HepG2 (cell line): Measurements from ENCODE around the gene OSBPL10. TPM values are rescaled to one million over a fixed set of nuclear protein-coding genes. Genes with fewer than 3 reads are reported as not detected.

Source experiments
- ATAC-seq: fragments of 200-7000 bp; cut with Tn5 transposase; 3 replicates; pipeline ENCODE4 v1.9.1; 2020; ENCODE audit warnings: mild to moderate bottlenecking, moderate library complexity
- BruUV-seq: library from RNA; stranded (reverse); fragments of 400-500 nt; replicated peaks from 2 replicates; lab custom pipeline; 2021; lab: Mats Ljungman, UMichigan
- CTCF ChIA-PET: fragments of 300-600 bp; formaldehyde crosslinking; extraction: SDS; loops from one replicate; lab custom pipeline; 2021; ENCODE audit warnings: low total read pairs, inconsistent platforms, low intra/inter-chr PET ratio; lab: Yijun Ruan, JAX
- POLR2A ChIA-PET: fragments of 350-600 bp; sonication (Branson Sonifier 250); formaldehyde crosslinking; loops from one replicate; lab custom pipeline; 2020; ENCODE audit warnings: antibody characterized with exemption, inconsistent platforms; lab: Yijun Ruan, JAX
- DNase-seq: peaks from one replicate; pipeline ENCODE4 v3.0.0-alpha.2; 2015; ENCODE audit warnings: low spot score
- FAIRE-seq: peaks from 3 replicates; lab custom pipeline; 2011; peaks lifted over from hg19 to GRCh38; lab: Jason Lieb, UNC
- H2AFZ ChIP-seq: one replicate; pipeline ENCODE4 v1.6.1; 2011; ENCODE audit warnings: low read length, inconsistent platforms
- H3K27ac ChIP-seq: fragments of 300-600 bp; 3 replicates; pipeline ENCODE4 v1.8.0; 2011; ENCODE audit warnings: mixed run types, mild to moderate bottlenecking, mixed read lengths, low read length, inconsistent platforms; ENCODE audit not compliant: insufficient read depth; ENCODE audit errors: extremely low read length
- H3K27me3 ChIP-seq, 2 experiments: fragments of 200-600 bp in 1 of 2; 2 replicates in 1 of 2; 3 replicates in 1 of 2; pipeline versions ENCODE4 v1.6.0 to v1.8.0; 2011; ENCODE audit warnings: low read length in 2 of 2, mild to moderate bottlenecking in 2 of 2, moderate library complexity in 2 of 2, inconsistent platforms in 1 of 2; ENCODE audit not compliant: insufficient read depth in 2 of 2, control insufficient read depth in 1 of 2
- H3K36me3 ChIP-seq, 2 experiments: fragments of 200-600 bp in 1 of 2; replicated peaks in 1 of 2; 2 replicates in 1 of 2; 3 replicates in 1 of 2; pipeline versions ENCODE4 v1.5.1 to v1.8.0; 2011; ENCODE audit warnings: low read length in 2 of 2, inconsistent platforms in 1 of 2; ENCODE audit not compliant: insufficient read depth in 2 of 2, control insufficient read depth in 1 of 2
- H3K4me1 ChIP-seq: 2 replicates; pipeline ENCODE4 v1.5.1; 2012; ENCODE audit warnings: low read length, inconsistent platforms; ENCODE audit not compliant: insufficient read depth
- H3K4me2 ChIP-seq: 2 replicates; pipeline ENCODE4 v1.6.0; 2011; ENCODE audit warnings: low read depth, low read length, inconsistent platforms
- H3K4me3 ChIP-seq, 3 experiments: fragments of 200-600 bp in 1 of 3; sonication (generic), shearing (Covaris generic) in 1 of 3; replicated peaks in 1 of 3; 2 replicates each; pipeline ENCODE4 v1.5.1; 2011 to 2016; ENCODE audit warnings: low read length in 3 of 3, inconsistent platforms in 2 of 3, low read depth in 2 of 3, mild to moderate bottlenecking in 2 of 3, control low read depth in 1 of 3, mixed read lengths in 1 of 3; ENCODE audit not compliant: insufficient read depth in 1 of 3
- H3K79me2 ChIP-seq: one replicate; pipeline ENCODE4 v1.6.1; 2011; ENCODE audit warnings: low read length, inconsistent platforms; ENCODE audit not compliant: insufficient read depth
- H3K9ac ChIP-seq: 2 replicates; pipeline ENCODE4 v1.6.0; 2011; ENCODE audit warnings: mild to moderate bottlenecking, low read depth, low read length, inconsistent platforms; ENCODE audit not compliant: insufficient read depth
- H3K9me3 ChIP-seq: 2 replicates; pipeline ENCODE4 v1.5.1; 2012; ENCODE audit warnings: mild to moderate bottlenecking, low read length
- H4K20me1 ChIP-seq: 2 replicates; pipeline ENCODE4 v1.6.0; 2011; ENCODE audit warnings: inconsistent platforms, mild to moderate bottlenecking, low read length, moderate library complexity; ENCODE audit not compliant: insufficient read depth
- ASH2L ChIP-seq: fragments of 300-600, 200-600 bp; sonication (generic); IDR thresholded peaks from 2 replicates; pipeline ENCODE4 v1.7.0; 2017; ENCODE audit warnings: low read depth, mild to moderate bottlenecking, moderate library complexity, mixed read lengths, low read length; ENCODE audit not compliant: insufficient read length
- BCL6 ChIP-seq: IDR thresholded peaks from 2 replicates; pipeline ENCODE4 v1.6.1; 2016; ENCODE audit warnings: missing genetic modification reagents, missing compliant biosample characterization
- CSRNP2 ChIP-seq: sonication (generic); formaldehyde crosslinking; conservative IDR thresholded peaks from 2 replicates; pipeline ENCODE4 v1.8.0; 2022; ENCODE audit warnings: low read depth, missing genetic modification reagents
- EP300 ChIP-seq, 3 experiments: sonication (generic) in 1 of 3; formaldehyde crosslinking in 1 of 3; IDR thresholded peaks; 2 replicates each; pipeline versions ENCODE4 v1.5.1 to v1.6.1; 2011 to 2020; ENCODE audit warnings: low read depth in 2 of 3, low read length in 2 of 3, borderline replicate concordance in 1 of 3, improper control_type of control experiment in 1 of 3, mild to moderate bottlenecking in 1 of 3, missing genetic modification reagents in 1 of 3, moderate library complexity in 1 of 3
- FOXP1 ChIP-seq, 2 experiments: fragments of 450-650 bp in 1 of 2; IDR thresholded peaks; 2 replicates each; pipeline ENCODE4 v1.6.1; 2017 to 2018; ENCODE audit warnings: antibody characterized with exemption in 1 of 2
- FOXP4 ChIP-seq: sonication (generic); formaldehyde crosslinking; IDR thresholded peaks from 2 replicates; pipeline ENCODE4 v1.4.0; 2020; ENCODE audit warnings: missing genetic modification reagents
- HNF1B ChIP-seq: sonication (generic); formaldehyde crosslinking; IDR thresholded peaks from 2 replicates; pipeline ENCODE4 v1.5.1; 2020; ENCODE audit warnings: mild to moderate bottlenecking, moderate library complexity, missing genetic modification reagents
- NR2F2 ChIP-seq: IDR thresholded peaks from 2 replicates; pipeline ENCODE4 v1.6.1; 2012; ENCODE audit warnings: low read depth, inconsistent platforms, borderline replicate concordance
- NR2F6 ChIP-seq, 2 experiments: IDR thresholded peaks; 2 replicates each; pipeline ENCODE4 v1.6.1; 2016; ENCODE audit warnings: antibody characterized with exemption in 1 of 2, mild to moderate bottlenecking in 1 of 2
- SOX13 ChIP-seq, 3 experiments: fragments of 450-650 bp in 1 of 3; sonication (generic) in 1 of 3; formaldehyde crosslinking in 1 of 3; IDR thresholded peaks in 2 of 3; conservative IDR thresholded peaks in 1 of 3; 2 replicates each; pipeline versions ENCODE4 v1.5.0 to v1.6.1; 2016 to 2020; ENCODE audit warnings: antibody characterized with exemption in 1 of 3, mild to moderate bottlenecking in 1 of 3, missing compliant biosample characterization in 1 of 3, missing genetic modification reagents in 1 of 3, moderate library complexity in 1 of 3
- ZFP82 ChIP-seq: sonication (generic); formaldehyde crosslinking; IDR thresholded peaks from 2 replicates; pipeline ENCODE4 v1.5.1; 2020; ENCODE audit warnings: mild to moderate bottlenecking, missing genetic modification reagents, borderline replicate concordance
- WGBS: methylation state at CpG from one replicate; pipeline ENCODE4 v1.1.6; 2017; ENCODE audit warnings: low lambda C conversion rate; 5-methylcytosine and 5-hydroxymethylcytosine counted together
- in situ Hi-C: cut with HindIII; loops from 2 replicates; pipeline ENCODE4 v1.10.0; 2017; ENCODE audit warnings: low pct_unique_long_range_greater_than_20kb; ENCODE audit not compliant: extremely low pct_ligation_motif_present
- intact Hi-C: fragments of 100-400 bp; cut with micrococcal nuclease; formaldehyde crosslinking; loops from one replicate; pipeline ENCODE4 v1.10.0; 2022; ENCODE audit not compliant: unreplicated experiment
- polyA plus RNA-seq, 8 experiments: library from polyadenylated mRNA; depleted of rRNA in 3 of 8; stranded (reverse) in 7 of 8; unstranded in 1 of 8; fragments of >200 nt; fragmentation: Illumina TruSeq in 4 of 8; extraction: Trizol in 4 of 8; gene quantifications; 2 replicates each; pipeline versions ENCODE4 v1.2.1 to v1.2.3, GENCODE V29; 2011 to 2016; ENCODE audit warnings: low read depth in 4 of 8, missing spikeins in 1 of 8, mixed read lengths in 1 of 8; ENCODE audit not compliant: insufficient read depth in 1 of 8
- total RNA-seq, 5 experiments: library from RNA; depleted of rRNA; stranded (reverse); fragments of >200 nt; fragmentation: Illumina TruSeq; extraction: Trizol; gene quantifications; 2 replicates each; pipeline ENCODE4 v1.2.3, GENCODE V29; 2016; ENCODE audit warnings: low read depth in 1 of 5

Gene OSBPL10
- total and polyA plus RNA-seq, 2 of the 13 experiments (the other 11 are each of a cell fraction or from before 2014, with no cell fraction given), result 10.3 to 28.6 TPM

- no peak for TF ChIP-seq HNF1B
Observed at GRCh38 chr3:31959251-31959650, 21.8 kb downstream of the OSBPL10 start (continued).

GRCh38 chr3:31958701-31959152 lies 22.3 kb downstream of the OSBPL10 start:
- CTCF ChIA-PET, result no interaction called here
- 34% methylated on average over 3 of the region's 3 CpGs for WGBS
- Histone ChIP-seq H3K27me3 (no peaks in the 10 kb centered on the region), H3K9me3 (peaks cover 12% of the 10 kb centered on the region), H3K36me3 (peaks cover 0 to 1% of the 10 kb centered on the region in 2 experiments; a peak in 1 of 5 replicates), H3K4me3 (peak overlapping the region in 1 of 3 experiments; percentile 31; a peak in 1 of 6 replicates), H3K27ac (peak overlapping the region; percentile 58), H3K4me2 (peak overlapping the region; percentile 74), H3K4me1 (peaks cover 65% of the 10 kb centered on the region), H3K79me2 (peaks cover 78% of the 10 kb centered on the region), H3K9ac (peak overlapping the region; percentile 56), H4K20me1 (no peaks in the 10 kb centered on the region), H2AFZ (peak overlapping the region; percentile 28)
- no peak for DNase-seq
- BruUV-seq, result no TSS peak
- ATAC-seq, result peak; percentile 23; the same call in 2 of the 3 replicates
- in situ Hi-C loops, result no loop called here
- POLR2A ChIA-PET, result no interaction called here
- FAIRE-seq, result no peak
- intact Hi-C loops, result no loop called here
- TF ChIP-seq NR2F2 (peak; percentile 83), SOX13 (IDR thresholded peaks at IDR 0.05) (no peak), SOX13 (CRISPR knock-in tag; conservative IDR thresholded peaks at IDR 0.05 in 1 of 2, IDR thresholded peaks at IDR 0.05 in 1 of 2) (0 out of 4 replicates have a peak, but pooled peaks of 1 of the 2 experiments have one; percentile 17), CSRNP2 (no peak), BCL6 (CRISPR knock-in tag) (peak; percentile 36; the same call in 1 of the 2 replicates), NR2F6 (IDR thresholded peaks at IDR 0.05) (peak; percentile 92), NR2F6 (CRISPR knock-in tag; IDR thresholded peaks at IDR 0.05) (peak; percentile 89), ASH2L (peak; percentile 71), EP300 (IDR thresholded peaks at IDR 0.05; ENCODE audit: low read depth in 2 of 2, low read length in 2 of 2) (peak in 1 of 2 experiments; percentile 49; a peak in 1 of 4 replicates), EP300 (CRISPR knock-in tag; IDR thresholded peaks at IDR 0.05; ENCODE audit: borderline replicate concordance) (no peak), ZFP82 (CRISPR knock-in tag) (no peak), FOXP1 (IDR thresholded peaks at IDR 0.05) (no peak), FOXP1 (CRISPR knock-in tag; IDR thresholded peaks at IDR 0.05) (peak; percentile 24; the same call in 1 of the 2 replicates), FOXP4 (CRISPR knock-in tag) (peak; percentile 56; the same call in 1 of the 2 replicates)
